Mesenteric fat pad (tissue), 1 donor: ENCODE results near the gene MIPOL1. TPM values are rescaled to one million over a fixed set of nuclear protein-coding genes. Genes with fewer than 3 reads are reported as not detected.
"Not testable (repeated sequence)": the region's sequence is repeated elsewhere in the genome, so short reads cannot be mapped to it uniquely, and the experiment has no call there.

Source experiments
- DNase-seq: peaks from one replicate; pipeline ENCODE4 v3.0.0-alpha.2; 2020; ENCODE audit warnings: low spot score
- total RNA-seq: library from RNA; stranded (reverse); fragmentation: NEBNext Ultra II Directional; extraction: Animal tissue kit (Norgen Biotek cat#: 25700); gene quantifications from one replicate; pipeline ENCODE4 v1.2.1, GENCODE V29; 2021
- donor health status: DM: yes; HTN: yes; CAD: no.

Gene MIPOL1
- total RNA-seq, 1 donor from 2014 or later = 7.2 TPM

DNA sequence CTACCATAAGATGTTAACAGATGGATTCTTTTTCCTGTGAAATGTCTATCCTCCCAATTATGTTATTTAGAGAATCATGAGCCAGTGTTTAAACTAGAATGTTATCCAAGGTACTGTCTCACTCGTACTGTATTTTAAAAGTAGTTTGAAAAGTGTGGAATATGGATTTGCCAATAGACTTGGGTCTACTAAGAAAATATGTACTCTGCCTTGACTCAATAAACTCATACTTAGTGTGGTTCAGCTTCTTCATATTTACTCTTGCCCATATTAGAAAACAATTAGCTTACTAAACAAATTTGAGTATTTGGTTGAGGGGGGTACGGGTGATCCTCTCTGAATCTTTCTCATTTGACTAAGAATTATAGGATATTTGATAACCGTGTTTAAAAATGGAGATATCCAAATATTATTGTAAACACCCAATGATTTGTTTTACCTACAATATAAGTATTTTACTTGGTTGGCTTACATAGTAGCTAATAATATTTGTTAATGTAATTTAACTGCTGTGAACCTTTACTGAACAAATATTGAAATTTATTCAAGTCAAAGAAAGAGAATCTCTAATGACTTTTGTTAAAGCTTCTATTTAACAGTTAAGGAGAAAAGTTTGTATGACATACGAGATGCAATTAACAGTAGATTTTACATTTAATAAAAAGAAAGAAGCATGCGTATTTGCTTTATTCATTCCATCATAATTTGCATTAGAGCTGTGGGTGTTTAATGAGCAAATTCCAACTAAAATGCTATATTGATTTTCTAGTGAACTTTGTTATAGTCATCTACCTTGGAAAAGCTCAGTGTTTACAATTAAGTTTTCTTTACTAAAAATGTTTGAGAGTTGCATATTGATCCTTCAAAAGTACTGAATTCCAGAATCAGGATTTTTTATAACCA lies 81.2 kb downstream of the MIPOL1 start:
- DNase-seq = no peak

GRCh38 chr14:37279818-37280217 lies 82.1 kb downstream of the MIPOL1 start:
- DNase-seq = no peak

DNA sequence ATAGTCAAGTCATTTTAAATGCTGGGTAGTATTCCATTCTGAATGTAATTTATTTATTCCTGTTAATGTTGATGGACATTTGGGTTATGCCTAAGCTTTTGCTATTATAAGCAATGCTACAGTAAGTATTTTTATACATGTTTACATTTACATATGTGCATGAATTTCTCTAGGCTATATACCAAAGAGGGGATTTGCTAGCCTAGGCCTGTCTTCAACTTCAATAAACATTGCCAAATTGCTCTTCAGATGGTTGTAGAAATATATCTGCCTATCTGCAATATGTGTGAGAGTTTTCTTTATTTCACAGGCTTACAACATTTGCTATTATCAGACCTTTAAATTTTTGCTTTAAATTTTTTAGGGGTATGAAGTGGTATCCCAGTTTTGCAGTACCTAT lies 87.0 kb downstream of the MIPOL1 start:
- no peak for DNase-seq

GRCh38 chr14:37285220-37285619 lies 87.5 kb downstream of the MIPOL1 start:
- DNase-seq = no peak

DNA sequence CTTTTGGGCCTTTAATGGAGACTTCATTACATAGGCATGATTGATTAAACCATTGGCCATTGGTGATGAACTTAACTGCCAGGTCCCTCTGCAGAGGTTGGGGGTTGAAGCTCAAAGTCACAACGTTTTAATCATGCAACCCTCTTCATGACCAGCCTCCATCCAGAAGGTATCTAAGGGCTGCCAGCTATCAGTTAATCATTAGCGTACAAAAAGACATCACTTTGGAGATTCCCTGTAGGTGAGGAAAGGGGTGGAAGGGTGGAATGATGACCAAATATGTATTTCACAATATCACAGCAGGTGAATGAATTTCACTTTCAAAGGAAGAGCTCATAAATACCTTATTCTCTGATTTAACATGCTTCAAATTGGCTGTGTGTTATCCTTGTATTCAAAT lies 92.0 kb downstream of the MIPOL1 start:
- DNase-seq = no peak

DNA sequence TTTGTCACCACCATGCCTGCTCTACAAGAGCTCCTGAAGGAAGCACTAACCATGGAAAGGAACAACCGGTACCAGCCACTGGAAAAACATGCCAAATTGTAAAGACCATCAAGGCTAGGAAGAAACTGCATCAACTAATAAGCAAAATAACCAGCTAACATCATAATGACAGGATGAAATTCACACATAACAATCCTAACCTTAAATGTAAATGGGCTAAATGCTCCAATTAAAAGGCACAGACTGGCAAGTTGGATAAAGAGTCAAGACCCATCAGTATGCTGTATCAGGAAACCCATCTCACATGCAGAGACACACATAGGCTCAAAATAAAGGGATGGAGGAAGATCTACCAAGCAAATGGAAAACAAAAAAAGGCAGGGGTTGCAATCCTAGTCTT lies 97.5 kb downstream of the MIPOL1 start:
- not testable (repeated sequence) for DNase-seq

DNA sequence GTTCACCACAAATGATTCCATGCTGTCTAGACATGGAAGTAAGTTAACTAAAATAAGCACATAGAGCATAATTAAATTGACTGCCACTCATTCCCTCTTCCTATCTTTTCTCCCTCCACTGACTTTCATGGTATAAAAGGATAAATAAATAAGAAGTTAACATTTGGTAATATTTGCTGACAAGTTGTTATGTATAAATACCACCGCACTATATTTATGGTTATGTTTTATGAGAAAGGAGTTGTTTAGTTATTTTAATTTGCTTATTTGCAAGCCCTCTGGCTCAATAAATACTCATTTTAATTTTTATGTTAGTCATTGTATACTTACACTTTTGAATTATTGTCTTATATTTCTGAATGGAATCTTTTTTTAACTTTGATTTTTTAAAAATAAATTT lies 113.5 kb downstream of the MIPOL1 start:
- no peak for DNase-seq

DNA sequence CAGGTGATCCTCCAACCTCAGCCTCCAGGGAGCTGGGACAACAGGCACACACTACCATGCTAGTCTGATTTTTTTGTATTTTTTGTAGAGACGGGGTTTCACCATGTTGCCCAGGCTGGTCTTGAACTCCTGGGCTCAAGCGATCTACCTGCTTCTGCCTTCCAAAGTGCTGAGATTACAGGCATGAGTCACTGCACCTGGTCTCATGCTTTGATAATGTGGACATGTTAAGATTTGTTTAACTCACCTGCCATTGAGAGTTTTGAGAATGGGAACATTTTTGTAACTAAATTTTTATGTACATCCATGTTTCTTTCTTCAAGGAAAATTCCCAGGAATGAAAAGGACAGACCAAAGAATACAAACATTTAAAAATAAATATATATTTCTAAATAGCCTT lies 121.2 kb downstream of the MIPOL1 start:
- DNase-seq = no peak

- no peak for DNase-seq
Observed at GRCh38 chr14:37320106-37320505, 122.4 kb downstream of the MIPOL1 start.

DNA sequence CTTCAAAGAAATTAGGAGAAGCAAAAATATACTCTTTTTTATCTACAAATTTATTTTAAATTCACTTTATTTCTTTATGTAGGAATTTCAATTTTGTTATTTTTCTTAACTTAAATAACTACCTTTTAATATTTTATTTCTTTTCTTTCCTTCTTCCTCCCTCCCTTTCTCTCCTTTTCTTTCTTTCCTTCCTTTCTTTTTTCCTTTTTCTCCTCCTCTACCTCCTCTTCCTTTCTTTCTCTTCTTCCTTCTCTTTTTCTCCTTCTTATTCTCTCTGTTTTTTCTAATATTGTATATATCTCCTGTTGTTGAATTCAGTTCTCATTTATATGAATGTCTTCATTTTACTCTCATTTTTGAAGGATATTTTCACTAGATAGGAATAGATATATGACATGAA lies 127.6 kb downstream of the MIPOL1 start:
- DNase-seq = no peak

- no peak for DNase-seq
Observed at GRCh38 chr14:37326434-37326833, 128.7 kb downstream of the MIPOL1 start.

DNA sequence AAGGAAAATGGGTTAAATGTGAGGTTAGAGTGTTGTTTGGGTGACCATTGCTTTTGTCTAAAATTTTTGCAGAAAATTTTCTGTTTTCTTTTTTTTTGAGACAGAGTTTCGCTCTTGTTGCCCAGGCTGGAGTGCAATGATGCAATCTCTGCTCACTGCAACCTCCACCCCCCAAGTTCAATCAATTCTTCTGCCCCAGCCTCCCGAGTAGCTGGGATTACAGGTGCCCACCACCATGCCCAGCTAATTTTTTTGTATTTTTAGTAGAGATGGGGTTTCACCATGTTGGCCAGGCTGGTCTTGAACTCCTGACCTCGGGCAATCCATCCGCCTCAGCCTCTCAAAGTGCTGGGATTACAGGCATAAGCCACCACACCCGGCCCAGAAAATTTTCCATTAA lies 130.2 kb downstream of the MIPOL1 start:
- DNase-seq = not testable (repeated sequence)

DNA sequence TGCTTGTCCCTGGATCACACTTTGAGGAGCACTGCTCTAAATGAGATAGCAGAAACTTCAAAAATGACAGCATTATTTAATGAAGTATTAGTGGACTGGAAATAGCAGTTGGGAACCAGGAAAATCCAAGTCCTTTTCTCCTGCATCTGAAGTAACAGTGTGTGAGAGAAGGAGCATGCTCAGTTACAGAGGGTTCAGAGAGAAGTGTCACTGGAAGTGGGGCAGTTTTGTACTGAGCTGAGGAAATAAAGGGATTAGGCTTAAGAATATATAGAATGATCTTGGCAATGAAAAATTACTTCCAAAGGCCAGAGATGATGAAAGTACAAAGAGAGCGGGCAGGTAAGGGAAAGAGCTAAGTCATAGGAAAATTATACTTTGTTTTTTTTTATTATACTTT lies 130.9 kb downstream of the MIPOL1 start:
- DNase-seq = no peak

DNA sequence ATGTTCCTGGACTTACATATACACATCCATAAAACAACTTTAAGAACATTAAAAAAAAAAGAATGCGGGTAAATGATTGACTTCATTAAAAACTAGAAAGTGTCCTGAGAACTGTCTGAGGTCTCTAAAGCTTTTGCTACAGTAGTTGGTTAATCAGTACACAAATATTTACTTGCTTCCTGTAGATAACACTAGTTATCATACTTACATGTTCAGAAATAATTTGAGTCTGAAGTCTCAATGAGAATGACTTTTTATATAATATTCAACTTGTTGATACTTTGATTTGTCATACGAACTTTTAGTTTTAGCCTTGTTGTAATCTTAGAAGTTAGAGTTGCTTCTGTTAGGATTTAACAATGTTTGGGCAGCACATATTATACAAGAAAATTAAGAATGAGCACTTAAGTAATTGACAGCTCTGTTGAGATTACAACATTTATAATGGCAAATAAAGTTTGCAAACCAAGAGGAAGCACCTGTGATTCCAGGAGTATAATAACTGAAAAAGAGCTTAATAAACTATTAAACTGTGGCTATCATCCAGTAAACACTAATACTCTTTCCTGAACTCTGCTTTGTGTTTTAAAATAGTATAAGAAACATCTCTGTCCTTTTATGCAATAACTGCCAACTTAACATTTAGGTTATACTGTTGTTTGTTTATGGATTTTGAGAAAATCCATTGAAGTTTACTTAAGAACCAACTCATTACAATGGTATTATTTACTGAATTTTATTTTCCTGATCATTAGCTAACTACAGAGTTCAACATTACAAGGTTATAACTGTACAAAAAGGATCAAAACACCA lies 131.7 kb downstream of the MIPOL1 start:
- DNase-seq = no peak

DNA sequence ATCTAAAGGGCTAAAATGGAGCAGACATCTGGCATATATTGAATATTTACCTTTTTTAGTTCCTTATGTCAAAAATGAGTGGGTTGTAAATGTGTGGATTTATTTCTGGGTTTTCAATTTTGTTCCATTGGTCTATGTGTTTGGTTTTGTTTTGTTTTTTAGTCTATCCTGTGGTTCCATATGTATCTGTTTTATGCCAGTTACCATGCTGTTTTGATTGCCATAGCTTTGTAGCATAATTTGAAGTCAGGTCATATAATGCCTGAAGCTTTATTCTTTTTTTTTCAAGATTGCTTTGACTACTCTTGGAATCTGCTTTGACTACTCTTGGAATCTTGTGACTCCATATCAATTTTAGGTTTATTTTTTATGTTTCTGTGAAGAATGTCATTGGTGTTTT lies 133.2 kb downstream of the MIPOL1 start:
- no peak for DNase-seq

GRCh38 chr14:37340353-37340752 lies 142.6 kb downstream of the MIPOL1 start:
- DNase-seq = no peak

- DNase-seq = no peak
Observed at GRCh38 chr14:37343307-37344094, 145.8 kb downstream of the MIPOL1 start.

- DNase-seq = no peak
Observed at GRCh38 chr14:37363661-37364060, 165.9 kb downstream of the MIPOL1 start.

- no peak for DNase-seq
Observed at GRCh38 chr14:37369425-37369824, 171.7 kb downstream of the MIPOL1 start.

DNA sequence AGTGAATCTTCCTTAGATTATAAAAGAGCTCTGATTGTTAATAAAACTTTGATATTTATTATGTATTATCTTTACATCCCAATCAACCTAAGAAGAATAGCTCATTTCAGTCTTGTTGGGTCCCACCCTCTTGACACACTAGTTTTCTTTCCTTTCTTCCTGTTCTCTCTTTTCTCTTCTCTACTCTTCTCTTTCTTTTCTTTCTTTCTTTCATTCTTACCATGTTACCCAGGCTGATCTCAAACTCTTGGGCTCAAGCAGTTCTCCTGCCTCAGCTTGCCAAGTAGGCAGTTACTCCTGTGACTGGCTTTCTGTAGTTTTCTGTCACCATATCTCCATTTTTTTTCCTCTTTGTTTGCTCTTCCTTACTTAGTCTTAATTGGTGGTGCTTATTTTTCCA lies 177.8 kb downstream of the MIPOL1 start:
- DNase-seq = no peak

DNA sequence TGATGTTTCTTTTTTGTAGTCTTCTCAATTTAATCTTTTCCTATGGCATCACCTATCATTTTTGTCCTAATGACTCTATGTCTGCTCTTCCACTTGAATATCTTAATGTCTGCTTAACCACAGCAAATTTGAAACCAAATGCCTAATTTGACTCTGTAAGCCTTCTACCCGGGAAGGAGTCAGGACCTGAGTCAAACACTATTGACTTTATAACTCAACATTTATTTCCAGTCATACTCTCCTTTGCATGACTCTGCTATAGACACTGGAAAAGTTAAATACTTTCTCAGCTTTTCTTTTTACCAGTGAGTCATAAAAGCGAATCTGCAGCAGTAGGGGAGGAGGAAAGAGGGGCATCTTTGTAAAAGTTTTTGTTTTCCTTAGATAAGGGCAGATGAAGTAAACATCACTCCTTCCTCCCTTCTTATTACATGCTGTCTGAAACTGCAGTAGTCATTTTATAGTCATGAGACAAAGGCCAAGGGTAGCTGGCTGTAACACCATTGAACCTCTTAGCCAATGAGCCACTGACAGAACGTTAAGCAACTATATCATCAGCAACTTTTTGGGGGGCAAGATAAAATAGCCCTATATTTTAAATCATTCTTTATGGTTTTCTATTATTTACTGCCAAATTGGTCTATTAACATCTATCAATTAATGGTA lies 179.3 kb downstream of the MIPOL1 start:
- no peak for DNase-seq
